Activated T-cell treated with anti-CD3 and anti-CD28 coated beads, Interleukin-2, amount 50 U/mL, for 4 hours (primary cell): ENCODE results near the gene PMM1. TPM values are rescaled to one million over a fixed set of nuclear protein-coding genes. Genes with fewer than 3 reads are reported as not detected.
"Not testable (repeated sequence)": the region's sequence is repeated elsewhere in the genome, so short reads cannot be mapped to it uniquely, and the experiment has no call there.

Experiments used
- ATAC-seq, 2 donors: fragments of 200-7000 bp; cut with Tn5 transposase; one replicate each; pipeline ENCODE4 v1.10.0; 2021
- DNase-seq: peaks from one replicate; pipeline ENCODE4 v3.0.0-alpha.2; 2020
- H3K27me3 Mint-ChIP-seq: one replicate; pipeline ENCODE4 v1.8.0; 2021; ENCODE audit warnings: low read depth, mixed read lengths
- H3K36me3 Mint-ChIP-seq: one replicate; pipeline ENCODE4 v1.8.0; 2022; ENCODE audit warnings: mixed read lengths; ENCODE audit not compliant: insufficient read depth
- H3K4me1 Mint-ChIP-seq: one replicate; pipeline ENCODE4 v1.8.0; 2021; ENCODE audit warnings: low read depth, mixed read lengths
- H3K4me3 Mint-ChIP-seq: one replicate; pipeline ENCODE4 v1.8.0; 2021; ENCODE audit warnings: mild to moderate bottlenecking, moderate library complexity, mixed read lengths
- H3K9me3 Mint-ChIP-seq: one replicate; pipeline ENCODE4 v1.8.0; 2021; ENCODE audit warnings: mixed read lengths
- total RNA-seq, 3 donors: library from RNA; stranded (reverse); gene quantifications; one replicate each; pipeline ENCODE4 v1.2.1, GENCODE V29; 2021

PMM1 gene
- total RNA-seq, 3 donors from 2014 or later, result 17.1 to 19.7 (median 18.4) TPM

DNA sequence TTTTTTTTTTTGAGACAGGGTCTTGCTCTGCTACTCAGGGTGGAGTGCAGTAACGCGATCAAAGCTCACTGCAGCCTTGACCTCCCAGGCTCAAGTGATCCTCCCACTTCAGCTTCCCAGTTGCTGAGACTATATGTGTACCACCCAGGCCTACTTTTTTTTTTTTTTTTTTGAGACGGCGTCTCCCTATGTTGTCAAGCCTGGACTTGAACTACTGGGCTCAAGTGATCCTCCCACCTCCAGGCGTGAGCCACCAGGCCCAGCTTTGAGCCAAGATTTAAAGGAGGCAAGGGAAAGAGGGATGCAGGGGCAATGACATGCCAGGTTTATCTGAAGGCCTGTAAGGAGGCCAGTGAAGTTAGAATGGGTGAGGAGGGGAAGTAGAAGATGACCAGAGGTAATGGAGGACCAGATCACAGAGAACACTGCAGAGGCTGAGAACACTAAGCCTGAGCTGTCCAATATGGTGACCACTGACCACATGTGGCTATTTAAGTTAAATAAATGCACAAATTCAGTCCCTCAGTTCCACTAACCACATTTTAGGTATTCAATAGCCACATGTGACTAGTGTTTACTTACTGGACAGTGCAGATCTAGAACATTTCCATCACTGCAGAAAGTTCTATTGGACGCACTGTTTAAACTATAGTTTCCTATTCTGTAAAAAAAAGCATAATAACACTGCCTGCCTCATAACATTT lies 23.1 kb upstream of the PMM1 start:
- H3K4me1 Mint-ChIP-seq, result peaks cover 12% of the 10 kb centered on the region
- no peaks in the 10 kb centered on the region for H3K27me3 Mint-ChIP-seq
- DNase-seq (no peak), ATAC-seq (no peak)
- H3K9me3 Mint-ChIP-seq, result no peaks in the 10 kb centered on the region
- H3K4me3 Mint-ChIP-seq, result no peak overlapping the region
- H3K36me3 Mint-ChIP-seq, result peaks cover 24% of the 10 kb centered on the region

GRCh38 chr22:41608386-41608785 lies 18.7 kb upstream of the PMM1 start:
- no peak for ATAC-seq
- Mint-ChIP-seq H3K36me3 (peaks cover 44% of the 10 kb centered on the region), H3K4me3 (no peak overlapping the region), H3K9me3 (no peaks in the 10 kb centered on the region), H3K4me1 (peaks cover 20% of the 10 kb centered on the region), H3K27me3 (peaks cover 2% of the 10 kb centered on the region)
- DNase-seq, result no peak

DNA sequence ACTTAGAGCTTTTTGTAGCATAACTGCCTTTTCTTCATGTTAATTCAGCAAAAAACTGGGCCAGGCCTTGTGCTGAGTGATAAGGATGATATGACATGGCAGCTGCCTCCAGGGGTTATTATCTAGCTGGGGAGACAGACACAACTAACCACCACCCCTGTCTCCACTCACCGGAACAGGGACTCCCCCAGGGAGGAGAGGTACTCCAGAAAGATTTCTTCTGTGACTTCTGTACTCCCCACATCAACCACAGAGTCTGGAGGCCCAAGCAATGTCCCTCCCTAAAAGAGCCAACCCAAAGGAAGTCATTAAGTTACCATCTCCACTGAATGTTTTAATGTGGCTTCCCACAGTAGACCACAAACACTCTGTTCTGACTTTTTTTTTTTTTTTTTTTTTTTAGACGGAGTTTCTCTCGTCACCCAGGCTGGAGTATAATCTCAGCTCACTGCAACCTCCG lies 14.3 kb upstream of the PMM1 start:
- ATAC-seq, result peak; percentile 100
- H3K4me1 Mint-ChIP-seq, result peaks cover 30% of the 10 kb centered on the region
- H3K27me3 Mint-ChIP-seq, result peaks cover 2% of the 10 kb centered on the region
- peaks cover 61% of the 10 kb centered on the region for H3K36me3 Mint-ChIP-seq
- peak; percentile 24 for DNase-seq
- no peaks in the 10 kb centered on the region for H3K9me3 Mint-ChIP-seq
- H3K4me3 Mint-ChIP-seq, result no peak overlapping the region

DNA sequence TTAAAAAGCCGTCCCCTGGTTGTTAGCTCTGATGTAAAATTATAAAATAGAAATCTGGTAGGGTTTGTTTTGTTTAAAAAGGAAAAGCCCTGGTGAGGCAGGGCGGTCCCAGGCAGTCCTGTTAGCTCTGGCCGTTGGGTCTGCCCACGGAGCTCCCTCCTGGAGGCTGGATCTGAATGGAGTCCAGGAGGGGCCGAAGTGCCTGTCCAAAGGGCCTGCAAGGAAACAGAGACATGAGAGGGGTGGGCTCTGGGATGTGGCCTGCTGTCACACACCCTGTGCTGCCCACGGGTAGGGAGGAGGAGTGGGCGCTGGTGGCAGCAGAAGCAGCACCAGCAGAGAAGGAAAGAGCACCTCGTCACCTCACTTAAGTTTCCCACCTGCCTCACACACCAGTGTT lies 11.3 kb upstream of the PMM1 start:
- Mint-ChIP-seq H3K36me3 (peaks cover 53% of the 10 kb centered on the region), H3K4me1 (peaks cover 28% of the 10 kb centered on the region)
- no peak for ATAC-seq

GRCh38 chr22:41598891-41599635 lies 9.4 kb upstream of the PMM1 start:
- Mint-ChIP-seq H3K27me3 (no peaks in the 10 kb centered on the region), H3K4me1 (peaks cover 17% of the 10 kb centered on the region), H3K36me3 (peaks cover 35% of the 10 kb centered on the region), H3K4me3 (no peak overlapping the region), H3K9me3 (no peaks in the 10 kb centered on the region)
- DNase-seq (no peak), ATAC-seq (no peak)

More for the DNA sequence above, 11.3 kb upstream of the PMM1 start:
- Mint-ChIP-seq H3K9me3 (no peaks in the 10 kb centered on the region), H3K4me3 (no peak overlapping the region), H3K27me3 (peaks cover 2% of the 10 kb centered on the region)
- no peak for DNase-seq

DNA sequence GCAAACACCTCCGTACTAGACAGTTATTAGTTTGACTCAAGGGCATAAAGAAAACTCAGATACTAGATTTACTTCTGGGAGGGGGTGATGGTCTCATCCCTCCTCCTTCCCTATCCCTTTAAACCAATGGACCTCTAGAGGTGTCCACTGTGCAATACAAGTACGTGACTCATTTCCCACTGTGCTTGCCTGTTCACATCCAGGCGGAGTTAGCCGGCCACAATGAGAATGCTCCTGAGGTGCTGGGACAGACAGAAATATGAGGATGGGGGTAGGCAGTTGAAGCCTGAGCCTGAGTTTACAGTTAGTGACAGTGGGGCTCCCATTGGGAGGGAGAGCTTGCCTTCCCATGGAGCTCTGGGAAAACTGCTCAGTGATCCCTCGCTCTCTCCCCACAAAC lies 8.4 kb upstream of the PMM1 start:
- H3K4me3 Mint-ChIP-seq, result no peak overlapping the region
- H3K4me1 Mint-ChIP-seq, result peaks cover 8% of the 10 kb centered on the region
- ATAC-seq (no peak), DNase-seq (no peak)
- no peaks in the 10 kb centered on the region for H3K9me3 Mint-ChIP-seq
- H3K27me3 Mint-ChIP-seq, result no peaks in the 10 kb centered on the region
- H3K36me3 Mint-ChIP-seq, result peaks cover 30% of the 10 kb centered on the region

DNA sequence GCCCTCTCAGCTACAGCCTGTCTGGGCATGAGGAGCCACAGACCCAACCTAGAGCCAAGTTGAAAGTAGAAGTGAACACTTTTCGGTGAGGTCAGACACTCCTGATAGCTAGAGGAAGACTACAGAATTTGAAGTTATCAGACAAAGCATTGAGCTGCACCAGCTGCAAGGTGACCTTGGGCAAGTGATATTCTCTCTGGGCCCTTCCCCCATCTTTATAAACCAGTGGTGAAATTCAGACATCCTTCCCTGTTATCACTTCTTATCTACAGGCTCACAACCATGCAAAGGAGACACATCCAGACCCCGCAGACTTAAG lies 8.0 kb upstream of the PMM1 start:
- peaks cover 3% of the 10 kb centered on the region for H3K4me1 Mint-ChIP-seq
- DNase-seq (no peak), ATAC-seq (no peak)
- H3K27me3 Mint-ChIP-seq, result no peaks in the 10 kb centered on the region
- H3K9me3 Mint-ChIP-seq, result no peaks in the 10 kb centered on the region
- H3K4me3 Mint-ChIP-seq, result no peak overlapping the region
- H3K36me3 Mint-ChIP-seq, result peaks cover 25% of the 10 kb centered on the region

DNA sequence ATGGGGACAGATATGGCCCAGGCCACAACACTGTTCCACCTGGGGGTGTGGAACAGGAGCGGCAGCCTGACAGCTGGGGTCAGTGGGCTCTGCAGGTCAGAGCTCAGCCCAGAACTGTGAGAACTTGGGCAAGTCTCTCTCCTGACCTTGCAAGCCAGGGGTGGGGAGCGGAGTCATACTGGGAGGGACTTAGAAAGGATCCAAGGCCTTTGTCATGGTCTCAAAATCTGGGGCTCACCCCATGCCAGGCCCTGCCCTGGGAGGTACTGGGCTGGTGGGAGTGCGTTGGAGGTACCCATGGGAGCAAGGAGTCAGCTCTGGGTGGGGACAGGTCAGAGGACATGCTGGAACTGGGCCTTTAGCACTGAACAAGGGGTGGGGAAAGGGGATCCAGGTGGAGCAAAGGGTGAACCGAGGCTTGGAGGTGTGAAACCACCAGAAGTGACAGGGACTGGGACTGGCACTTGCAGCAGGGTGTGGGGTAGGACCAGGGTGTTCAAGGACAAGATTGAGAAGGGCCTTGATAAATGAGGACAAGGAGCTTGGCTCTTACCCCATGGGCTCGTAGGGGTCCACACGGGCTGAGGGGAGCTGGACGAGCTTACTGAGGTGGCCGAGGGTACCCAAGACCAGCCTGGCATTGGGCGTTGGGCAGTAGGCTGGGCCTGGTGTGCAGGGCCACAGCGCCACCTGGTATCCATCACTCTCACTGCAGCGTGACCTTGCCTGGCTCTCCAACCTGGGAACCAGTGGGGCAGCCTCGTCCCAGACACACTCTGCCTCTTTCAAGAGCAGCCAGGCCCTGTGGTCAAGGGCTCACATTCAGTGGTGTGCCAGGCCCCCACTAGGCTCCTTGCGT lies 7.4 kb upstream of the PMM1 start:
- DNase-seq, result peak; percentile 21
- H3K27me3 Mint-ChIP-seq, result no peaks in the 10 kb centered on the region
- peaks cover 19% of the 10 kb centered on the region for H3K36me3 Mint-ChIP-seq
- H3K4me3 Mint-ChIP-seq, result no peak overlapping the region
- ATAC-seq, result peak; percentile 63 to 73
- no peaks in the 10 kb centered on the region for H3K9me3 Mint-ChIP-seq
- no peaks in the 10 kb centered on the region for H3K4me1 Mint-ChIP-seq

DNA sequence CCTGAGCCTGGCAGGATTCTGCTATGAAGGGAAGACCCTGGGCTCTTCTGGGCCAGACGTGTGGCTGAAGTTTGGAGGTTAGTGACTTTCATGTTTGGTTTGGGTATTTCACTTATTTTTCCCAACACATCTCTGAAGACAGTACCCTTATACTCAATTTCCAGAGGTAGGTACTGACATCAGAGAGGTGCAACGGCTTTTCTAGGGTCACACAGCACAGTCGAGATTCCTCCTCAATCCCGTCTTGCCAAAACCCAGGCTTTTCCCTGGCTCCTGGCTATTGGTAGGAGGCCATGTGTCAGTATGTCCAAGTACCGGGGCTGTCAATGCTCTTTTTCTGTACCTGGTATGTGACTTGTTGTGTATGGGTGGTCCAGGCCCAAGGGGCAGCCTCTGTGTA lies 6.1 kb upstream of the PMM1 start:
- H3K4me3 Mint-ChIP-seq, result no peak overlapping the region
- peaks cover 1% of the 10 kb centered on the region for H3K4me1 Mint-ChIP-seq
- ATAC-seq, result no peak
- no peaks in the 10 kb centered on the region for H3K9me3 Mint-ChIP-seq
- H3K27me3 Mint-ChIP-seq, result no peaks in the 10 kb centered on the region
- DNase-seq, result no peak
- peaks cover 10% of the 10 kb centered on the region for H3K36me3 Mint-ChIP-seq

- not testable (repeated sequence) for H3K27me3 Mint-ChIP-seq, H3K36me3 Mint-ChIP-seq, DNase-seq, H3K9me3 Mint-ChIP-seq, H3K4me3 Mint-ChIP-seq, ATAC-seq
- peaks cover 11% of the 10 kb centered on the region for H3K4me1 Mint-ChIP-seq
These were observed 3.8 kb upstream of the PMM1 start for GRCh38 chr22:41593336-41593960.

- H3K27me3 Mint-ChIP-seq, result no peaks in the 10 kb centered on the region
- ATAC-seq (no peak), DNase-seq (no peak)
- peaks cover 15% of the 10 kb centered on the region for H3K36me3 Mint-ChIP-seq
- H3K4me1 Mint-ChIP-seq, result peaks cover 22% of the 10 kb centered on the region
- no peaks in the 10 kb centered on the region for H3K9me3 Mint-ChIP-seq
- no peak overlapping the region for H3K4me3 Mint-ChIP-seq
These were observed 2.3 kb downstream of the PMM1 start for GRCh38 chr22:41587347-41587723.

DNA sequence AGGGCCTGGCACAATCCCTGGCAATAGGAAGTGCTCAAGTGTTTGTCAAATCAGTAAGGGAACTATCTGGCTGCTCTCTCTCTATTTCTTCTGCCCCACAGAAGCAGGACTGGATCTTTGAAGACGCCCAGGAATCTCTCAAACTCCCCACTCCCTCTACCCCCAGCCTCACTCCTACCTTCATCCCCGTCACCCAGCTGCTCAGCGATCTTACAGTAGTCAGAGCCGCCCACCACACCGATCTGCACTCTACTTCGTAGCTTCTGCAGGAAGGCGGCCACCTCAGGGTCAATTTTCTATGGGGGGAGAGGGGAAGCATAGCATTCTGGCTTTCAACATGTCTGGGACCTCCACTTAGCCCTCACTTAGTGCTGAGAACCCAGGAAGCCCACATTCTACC lies 3.7 kb downstream of the PMM1 start:
- peaks cover 16% of the 10 kb centered on the region for H3K36me3 Mint-ChIP-seq
- no peak overlapping the region for H3K4me3 Mint-ChIP-seq
- ATAC-seq, result no peak
- no peaks in the 10 kb centered on the region for H3K9me3 Mint-ChIP-seq
- peaks cover 21% of the 10 kb centered on the region for H3K4me1 Mint-ChIP-seq
- no peak for DNase-seq
- no peaks in the 10 kb centered on the region for H3K27me3 Mint-ChIP-seq

DNA sequence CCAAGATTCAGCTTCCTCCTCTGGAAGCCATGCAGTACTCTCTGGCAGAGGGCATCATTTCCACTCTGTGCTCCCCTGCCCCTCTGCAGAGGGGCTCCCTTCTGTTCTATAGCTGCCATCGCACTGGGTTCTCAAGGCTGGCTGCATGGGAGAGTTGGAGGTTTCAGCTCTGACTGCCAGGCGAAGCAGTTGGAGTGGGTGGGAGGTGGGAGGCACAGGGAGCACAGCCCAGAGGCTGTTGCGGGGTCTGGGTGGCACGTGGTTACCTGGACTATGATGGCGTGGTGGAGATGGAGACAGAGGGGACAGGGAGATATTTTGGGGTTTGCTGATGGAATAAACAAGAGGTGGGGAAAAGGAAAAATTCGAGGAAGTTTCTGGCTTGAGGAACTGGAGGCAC lies 4.8 kb downstream of the PMM1 start:
- peaks cover 16% of the 10 kb centered on the region for H3K36me3 Mint-ChIP-seq
- DNase-seq (no peak), ATAC-seq (no peak)
- H3K4me1 Mint-ChIP-seq, result peaks cover 21% of the 10 kb centered on the region
- H3K4me3 Mint-ChIP-seq, result no peak overlapping the region
- no peaks in the 10 kb centered on the region for H3K9me3 Mint-ChIP-seq
- no peaks in the 10 kb centered on the region for H3K27me3 Mint-ChIP-seq

DNA sequence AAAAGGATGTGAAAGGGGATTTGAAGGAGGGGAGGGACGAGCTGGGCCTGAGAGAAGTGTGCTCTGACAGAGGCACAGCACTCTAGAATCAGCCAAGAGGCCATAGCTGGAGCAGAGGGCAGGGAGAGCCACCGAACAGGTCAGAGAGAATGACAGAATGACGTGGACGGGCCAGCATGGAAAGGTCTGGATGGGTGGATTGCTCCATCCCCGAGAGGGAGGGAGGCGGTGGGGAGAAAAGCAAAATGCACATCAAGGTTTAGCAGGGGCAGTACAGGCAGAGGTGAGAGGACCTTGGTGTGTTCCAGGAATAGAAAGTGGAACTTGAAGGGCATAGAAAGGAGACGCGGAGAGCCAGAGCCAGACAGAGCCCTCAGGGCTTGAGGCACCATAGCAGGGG lies 6.9 kb downstream of the PMM1 start:
- Mint-ChIP-seq H3K36me3 (peaks cover 19% of the 10 kb centered on the region), H3K27me3 (no peaks in the 10 kb centered on the region), H3K4me3 (no peak overlapping the region), H3K9me3 (no peaks in the 10 kb centered on the region), H3K4me1 (peaks cover 5% of the 10 kb centered on the region)
- DNase-seq (no peak), ATAC-seq (no peak)
